GM12892 (cell line): Measurements from ENCODE around the gene LRRC47.

Experiments used
- DNase-seq: peaks from one replicate; pipeline ENCODE4 v3.0.0; 2011; ENCODE audit not compliant: insufficient read length
- FAIRE-seq: peaks from 2 replicates; lab custom pipeline; 2011; peaks lifted over from hg19 to GRCh38; lab: Jason Lieb, UNC
- POLR2A ChIP-seq: IDR thresholded peaks from 2 replicates; pipeline ENCODE4 v1.6.1; 2011; ENCODE audit warnings: low read depth, low read length, control low read depth
- POLR2AphosphoS5 ChIP-seq: IDR thresholded peaks from 2 replicates; pipeline ENCODE4 v1.6.1; 2011; ENCODE audit warnings: low read depth, low read length, control low read depth
- TAF1 ChIP-seq: IDR thresholded peaks from 2 replicates; pipeline ENCODE4 v1.6.1; 2011; ENCODE audit warnings: low read depth, mild to moderate bottlenecking, control low read depth, low read length, borderline replicate concordance

Gene LRRC47

DNA sequence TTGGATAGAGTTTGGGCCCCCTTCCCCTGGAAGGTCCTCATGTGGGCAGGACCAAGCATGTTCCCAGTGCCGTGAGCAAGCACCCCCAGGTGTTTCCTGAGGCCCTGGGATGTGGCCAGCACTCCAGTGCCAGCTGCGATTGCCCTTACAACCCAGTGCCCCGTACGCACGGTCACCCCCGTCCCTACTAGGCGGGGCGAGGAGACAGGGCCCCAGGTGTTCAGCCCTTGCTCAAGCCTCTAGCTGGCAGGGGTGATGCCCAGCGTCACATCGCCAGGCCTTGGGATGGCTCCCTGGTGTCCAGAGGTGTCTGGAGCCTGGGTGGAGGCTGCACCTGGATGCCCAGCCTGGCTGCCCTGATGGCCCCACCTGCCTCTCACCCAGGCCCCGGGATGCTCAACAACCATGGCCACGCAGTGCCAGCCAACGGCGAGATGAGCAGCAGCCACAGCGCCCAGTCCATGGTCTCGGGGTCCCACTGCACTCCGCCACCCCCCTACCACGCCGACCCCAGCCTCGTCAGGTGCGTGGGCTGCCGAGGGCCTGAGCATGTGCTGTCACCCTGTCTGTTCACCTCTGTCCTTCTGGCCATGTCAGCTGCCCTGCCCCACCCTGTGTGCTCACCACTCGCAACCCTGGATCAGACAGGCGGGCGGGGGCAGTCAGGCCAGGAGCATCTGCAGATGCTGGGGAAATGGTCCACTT, 65.6 kb downstream of the LRRC47 start:
- no peak for FAIRE-seq
- TF ChIP-seq TAF1 (no peak), POLR2AphosphoS5 (no peak; the same call in 1 of the 2 replicates), POLR2A (no peak)
- DNase-seq: no peak

DNA sequence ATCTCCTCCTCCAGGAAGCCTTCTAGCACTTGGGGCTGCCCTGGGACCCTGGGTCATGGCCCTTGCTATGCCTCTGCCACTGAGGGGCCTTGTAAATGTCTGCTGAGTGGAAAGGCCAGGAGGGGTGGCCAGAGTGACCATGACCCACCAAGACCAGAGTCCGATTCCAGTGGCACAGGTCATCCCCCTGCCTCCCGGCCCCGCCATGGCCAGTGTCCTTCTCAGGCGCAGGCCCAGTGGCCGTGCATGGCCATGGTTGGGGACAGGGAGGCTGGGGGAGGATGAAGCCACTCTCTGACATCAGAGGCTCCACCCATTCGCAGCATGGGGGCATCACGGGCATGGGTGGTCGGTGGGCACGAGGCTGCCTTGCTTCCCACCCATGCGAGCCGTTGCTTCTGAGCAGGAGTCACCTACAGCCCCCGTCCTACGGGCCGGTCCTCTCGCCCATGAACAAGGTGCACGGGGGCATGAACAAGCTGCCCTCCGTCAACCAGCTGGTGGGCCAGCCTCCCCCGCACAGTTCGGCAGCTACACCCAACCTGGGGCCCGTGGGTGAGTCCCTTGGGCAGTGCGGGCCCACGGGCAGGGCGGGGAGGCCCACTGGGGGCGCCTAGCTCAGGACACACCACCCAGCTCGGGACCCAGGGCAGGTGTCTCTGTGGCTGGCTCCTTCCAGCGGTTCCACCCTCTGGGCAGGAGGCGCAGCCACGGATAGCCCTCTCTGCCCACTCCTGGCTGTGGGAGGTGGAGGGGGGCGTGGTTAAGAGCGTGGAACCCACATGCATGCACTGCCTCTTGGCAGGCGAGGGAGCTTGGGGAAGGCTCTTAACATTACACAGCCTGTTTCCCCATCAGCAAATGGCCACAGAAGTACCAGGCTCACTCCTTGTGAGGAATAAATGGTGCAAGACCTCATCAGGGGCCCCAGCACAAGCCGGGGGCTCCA, 66.4 kb downstream of the LRRC47 start:
- FAIRE-seq: no peak
- no peak for DNase-seq
- TF ChIP-seq POLR2AphosphoS5 (no peak), POLR2A (no peak), TAF1 (no peak)
